IPS-18a (cell line): ENCODE data around the gene LARP4.
"Not testable (repeated sequence)": the region's sequence is repeated elsewhere in the genome, so short reads cannot be mapped to it uniquely, and the experiment has no call there.

Experiments used
- H3K27ac ChIP-seq: one replicate; pipeline ENCODE4 v1.5.1; 2013; ENCODE audit warnings: low read length
- H3K27me3 ChIP-seq: one replicate; pipeline ENCODE4 v1.6.1; 2013; ENCODE audit warnings: mild to moderate bottlenecking, low read length; ENCODE audit not compliant: control insufficient read depth, insufficient read depth
- H3K36me3 ChIP-seq: one replicate; pipeline ENCODE4 v1.6.1; 2013; ENCODE audit warnings: low read depth, low read length; ENCODE audit not compliant: control insufficient read depth
- H3K4me1 ChIP-seq: one replicate; pipeline ENCODE4 v1.6.1; 2013; ENCODE audit warnings: low read depth, low read length; ENCODE audit not compliant: control insufficient read depth
- H3K4me3 ChIP-seq: one replicate; pipeline ENCODE4 v1.5.1; 2013; ENCODE audit warnings: low read length
- H3K9ac ChIP-seq: one replicate; pipeline ENCODE4 v1.6.1; 2013; ENCODE audit warnings: mild to moderate bottlenecking, low read length, moderate library complexity
- H3K9me3 ChIP-seq: one replicate; pipeline ENCODE4 v1.6.1; 2013; ENCODE audit warnings: low read depth, low read length; ENCODE audit not compliant: control insufficient read depth

The LARP4 gene

GRCh38 chr12:50380761-50381325 lies 19.8 kb upstream of the LARP4 start:
- Histone ChIP-seq H3K27ac (no peak overlapping the region), H3K4me3 (no peak overlapping the region), H3K36me3 (no peaks in the 10 kb centered on the region), H3K9ac (no peak overlapping the region), H3K4me1 (no peaks in the 10 kb centered on the region), H3K27me3 (no peaks in the 10 kb centered on the region), H3K9me3 (no peaks in the 10 kb centered on the region)

GRCh38 chr12:50387487-50387886 lies 13.2 kb upstream of the LARP4 start:
- peak overlapping the region; percentile 11 for H3K4me3 ChIP-seq
- H3K36me3 ChIP-seq = no peaks in the 10 kb centered on the region
- no peaks in the 10 kb centered on the region for H3K9me3 ChIP-seq
- no peaks in the 10 kb centered on the region for H3K27me3 ChIP-seq
- peaks cover 22% of the 10 kb centered on the region for H3K4me1 ChIP-seq
- no peak overlapping the region for H3K27ac ChIP-seq
- no peak overlapping the region for H3K9ac ChIP-seq

DNA sequence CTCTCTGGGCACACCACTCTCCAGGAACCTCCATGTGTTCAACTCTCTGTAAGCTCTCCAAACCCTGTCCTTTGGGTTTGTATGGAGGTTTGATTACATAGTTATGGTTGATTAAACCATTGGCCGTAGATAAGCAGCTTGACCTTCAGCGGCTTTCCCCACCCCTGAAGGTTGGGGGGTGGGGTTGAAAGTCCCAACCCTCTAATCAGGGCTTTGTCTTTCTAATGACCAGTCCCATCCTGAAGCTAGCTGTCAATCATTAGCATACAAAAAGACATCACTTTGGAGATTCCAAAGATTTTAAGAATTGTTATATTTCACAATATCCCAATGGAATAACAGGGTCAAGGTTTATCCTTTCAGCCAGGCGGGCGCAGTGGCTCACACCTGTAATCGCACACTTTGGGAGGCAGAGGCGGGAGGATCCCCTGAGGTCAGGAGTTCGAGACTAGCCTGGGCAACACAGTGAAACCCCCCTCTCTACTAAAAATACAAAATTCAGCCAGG lies 12.7 kb upstream of the LARP4 start:
- no peaks in the 10 kb centered on the region for H3K36me3 ChIP-seq
- H3K27ac ChIP-seq = no peak overlapping the region
- no peaks in the 10 kb centered on the region for H3K27me3 ChIP-seq

DNA sequence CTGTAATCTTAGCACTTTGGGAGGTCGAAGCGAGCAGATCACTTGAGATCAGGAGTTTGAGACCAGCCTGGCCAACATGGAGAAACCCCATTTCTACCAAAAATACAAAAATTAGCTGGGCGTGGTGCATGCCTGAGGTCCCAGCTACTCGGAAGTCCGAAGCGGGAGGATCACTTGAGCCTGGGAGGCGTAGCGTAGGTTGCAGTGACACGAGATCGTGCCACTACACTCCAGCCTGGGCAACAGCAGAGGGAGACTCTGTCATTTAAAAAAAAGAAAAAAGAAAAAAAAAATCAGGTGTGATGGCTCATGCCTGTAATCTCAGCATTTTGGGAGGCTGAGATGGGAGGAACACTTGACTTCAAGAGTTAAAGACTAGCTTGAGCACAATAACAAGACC lies 11.9 kb upstream of the LARP4 start:
- not testable (repeated sequence) for H3K27me3 ChIP-seq, H3K9ac ChIP-seq, H3K36me3 ChIP-seq, H3K9me3 ChIP-seq, H3K27ac ChIP-seq, H3K4me3 ChIP-seq
- peaks cover 22% of the 10 kb centered on the region for H3K4me1 ChIP-seq

More for the DNA sequence above, 12.7 kb upstream of the LARP4 start:
- peaks cover 22% of the 10 kb centered on the region for H3K4me1 ChIP-seq
- H3K9ac ChIP-seq = no peak overlapping the region
- H3K9me3 ChIP-seq = no peaks in the 10 kb centered on the region
- H3K4me3 ChIP-seq = peak overlapping the region; percentile 11

DNA sequence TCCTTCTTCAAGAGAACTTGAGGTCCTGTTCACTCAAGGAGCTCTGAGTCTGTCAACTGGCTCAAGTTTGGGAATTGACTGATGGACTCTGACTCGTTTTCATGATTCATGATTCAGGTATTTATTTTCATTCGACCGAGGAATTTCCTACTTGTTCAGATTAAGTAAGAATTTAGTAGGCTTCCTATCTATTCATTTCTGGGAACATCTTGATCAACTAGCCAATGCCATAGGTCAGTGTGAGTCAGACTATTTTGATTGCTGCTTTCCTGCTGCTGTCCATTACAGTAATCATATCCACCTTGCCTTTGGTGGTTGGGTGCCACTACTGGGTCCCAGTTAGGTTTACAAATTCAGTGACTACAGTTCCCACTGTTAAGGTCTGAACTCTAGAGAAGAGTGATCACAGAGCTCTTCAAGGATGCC lies 10.4 kb upstream of the LARP4 start:
- peaks cover 22% of the 10 kb centered on the region for H3K4me1 ChIP-seq
- no peaks in the 10 kb centered on the region for H3K27me3 ChIP-seq
- H3K4me3 ChIP-seq = no peak overlapping the region
- no peaks in the 10 kb centered on the region for H3K36me3 ChIP-seq
- H3K27ac ChIP-seq = no peak overlapping the region
- no peak overlapping the region for H3K9ac ChIP-seq
- H3K9me3 ChIP-seq = no peaks in the 10 kb centered on the region

DNA sequence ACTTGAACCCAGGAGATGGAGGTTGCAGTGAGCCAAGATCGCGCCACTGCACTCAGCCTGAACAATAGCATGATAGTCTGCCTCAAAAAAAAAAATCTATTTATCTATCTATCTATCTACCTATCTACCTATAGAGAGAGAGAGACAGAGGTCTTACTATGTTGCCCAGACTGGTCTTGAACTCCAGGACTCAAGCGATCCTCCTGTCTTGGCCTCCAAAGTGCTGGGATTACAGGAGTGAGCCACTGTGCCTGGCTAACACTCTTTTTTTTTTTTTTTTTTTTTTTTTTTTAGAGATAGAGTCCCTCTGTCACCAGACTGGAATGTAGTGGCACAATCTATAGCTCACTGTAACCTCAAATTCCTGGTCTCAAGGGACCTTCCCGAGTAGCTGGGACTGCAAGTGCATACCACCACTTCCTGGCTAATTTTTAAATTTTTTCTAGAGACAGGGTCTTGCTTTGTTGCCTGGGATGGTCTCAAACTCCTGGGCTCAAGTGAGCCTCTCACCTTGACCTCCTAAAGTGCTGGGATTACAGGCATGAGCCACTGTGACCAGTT lies 6.1 kb upstream of the LARP4 start:
- H3K9me3 ChIP-seq = no peaks in the 10 kb centered on the region
- no peak overlapping the region for H3K27ac ChIP-seq
- H3K27me3 ChIP-seq = no peaks in the 10 kb centered on the region
- H3K4me3 ChIP-seq = no peak overlapping the region
- no peaks in the 10 kb centered on the region for H3K36me3 ChIP-seq
- H3K9ac ChIP-seq = no peak overlapping the region
- H3K4me1 ChIP-seq = no peaks in the 10 kb centered on the region

DNA sequence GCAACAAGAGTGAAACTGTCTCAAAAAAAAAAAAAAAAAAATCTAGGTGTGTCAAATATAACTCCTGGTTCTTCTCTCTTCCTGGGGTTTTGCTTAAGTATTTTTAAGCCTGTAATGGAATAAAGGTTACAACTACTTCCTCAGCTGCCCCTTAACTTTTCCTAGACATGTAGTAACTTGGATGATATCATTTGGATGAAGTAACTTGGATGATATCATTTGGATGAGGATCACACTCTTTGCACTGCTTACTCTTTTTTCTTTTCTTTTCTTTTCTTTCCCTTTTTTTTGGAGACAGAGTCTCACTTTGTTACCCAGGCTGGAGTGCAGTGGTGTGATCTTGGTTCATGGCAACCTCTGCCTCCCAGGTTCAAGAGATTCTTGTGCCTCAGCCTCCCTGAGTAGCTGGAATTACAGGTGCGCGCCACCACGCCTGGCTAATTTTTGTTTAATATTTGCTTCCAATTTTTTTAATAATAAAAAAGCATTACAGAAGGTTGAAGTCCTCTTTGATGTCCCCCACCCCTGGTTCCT lies 3.5 kb upstream of the LARP4 start:
- no peak overlapping the region for H3K9ac ChIP-seq
- no peak overlapping the region for H3K27ac ChIP-seq
- no peak overlapping the region for H3K4me3 ChIP-seq
- H3K9me3 ChIP-seq = no peaks in the 10 kb centered on the region
- no peaks in the 10 kb centered on the region for H3K27me3 ChIP-seq
- H3K4me1 ChIP-seq = no peaks in the 10 kb centered on the region
- no peaks in the 10 kb centered on the region for H3K36me3 ChIP-seq

GRCh38 chr12:50398931-50399330 lies 1.8 kb upstream of the LARP4 start:
- Histone ChIP-seq H3K4me1 (peaks cover 11% of the 10 kb centered on the region), H3K4me3 (no peak overlapping the region), H3K27me3 (no peaks in the 10 kb centered on the region), H3K9me3 (no peaks in the 10 kb centered on the region), H3K36me3 (no peaks in the 10 kb centered on the region), H3K27ac (no peak overlapping the region), H3K9ac (no peak overlapping the region)

GRCh38 chr12:50400104-50400637 lies 514 bp upstream of the LARP4 start:
- Histone ChIP-seq H3K9ac (peak overlapping the region; percentile 87), H3K4me1 (peaks cover 11% of the 10 kb centered on the region), H3K27me3 (no peaks in the 10 kb centered on the region), H3K36me3 (no peaks in the 10 kb centered on the region), H3K27ac (peak overlapping the region; percentile 76), H3K9me3 (no peaks in the 10 kb centered on the region), H3K4me3 (peak overlapping the region; percentile 98)

DNA sequence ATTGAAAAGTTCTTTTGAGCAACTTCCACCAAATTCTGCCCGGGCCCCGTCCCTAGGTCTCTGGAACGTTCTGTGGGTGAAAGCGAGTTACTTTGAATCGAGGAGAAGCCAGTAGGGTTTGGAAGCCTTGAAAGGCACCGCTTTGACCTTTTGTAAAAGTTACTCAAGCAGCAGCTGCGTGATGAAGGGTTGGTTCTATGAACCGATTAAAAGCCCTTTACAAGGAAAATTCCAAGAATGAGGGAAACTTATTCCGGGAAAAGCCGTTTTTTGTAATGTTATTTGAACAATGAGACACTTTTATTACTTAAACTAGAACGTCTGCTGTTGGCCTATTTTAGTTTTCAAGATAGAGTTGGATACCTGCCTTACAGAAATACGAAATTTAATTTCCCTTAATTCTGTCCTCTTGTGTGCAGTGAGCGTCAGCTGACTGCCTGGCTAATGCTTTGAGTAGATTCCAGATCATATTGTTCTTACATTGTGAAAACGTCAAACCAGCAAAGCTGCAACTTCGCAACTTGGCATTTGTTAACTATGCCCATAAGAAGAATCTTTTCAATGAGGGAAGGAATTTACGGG lies 906 bp downstream of the LARP4 start:
- H3K27ac ChIP-seq = peak overlapping the region; percentile 56
- no peaks in the 10 kb centered on the region for H3K27me3 ChIP-seq
- H3K9ac ChIP-seq = peak overlapping the region; percentile 87
- H3K4me1 ChIP-seq = peaks cover 11% of the 10 kb centered on the region
- no peaks in the 10 kb centered on the region for H3K36me3 ChIP-seq
- H3K9me3 ChIP-seq = no peaks in the 10 kb centered on the region
- peak overlapping the region; percentile 98 for H3K4me3 ChIP-seq

GRCh38 chr12:50402264-50403000 lies 1.7 kb downstream of the LARP4 start:
- H3K36me3 ChIP-seq = no peaks in the 10 kb centered on the region
- H3K4me1 ChIP-seq = peaks cover 11% of the 10 kb centered on the region
- H3K27ac ChIP-seq = no peak overlapping the region
- no peaks in the 10 kb centered on the region for H3K9me3 ChIP-seq
- H3K27me3 ChIP-seq = no peaks in the 10 kb centered on the region
- H3K9ac ChIP-seq = peak overlapping the region; percentile 87
- H3K4me3 ChIP-seq = peak overlapping the region; percentile 98
